ENCODE data around the gene FILIP1. TPM values are rescaled to one million over a fixed set of nuclear protein-coding genes. Genes with fewer than 3 reads are reported as not detected.

FILIP1 gene
- total RNA-seq, 1 experiment from 2014 or later, result not detected

DNA sequence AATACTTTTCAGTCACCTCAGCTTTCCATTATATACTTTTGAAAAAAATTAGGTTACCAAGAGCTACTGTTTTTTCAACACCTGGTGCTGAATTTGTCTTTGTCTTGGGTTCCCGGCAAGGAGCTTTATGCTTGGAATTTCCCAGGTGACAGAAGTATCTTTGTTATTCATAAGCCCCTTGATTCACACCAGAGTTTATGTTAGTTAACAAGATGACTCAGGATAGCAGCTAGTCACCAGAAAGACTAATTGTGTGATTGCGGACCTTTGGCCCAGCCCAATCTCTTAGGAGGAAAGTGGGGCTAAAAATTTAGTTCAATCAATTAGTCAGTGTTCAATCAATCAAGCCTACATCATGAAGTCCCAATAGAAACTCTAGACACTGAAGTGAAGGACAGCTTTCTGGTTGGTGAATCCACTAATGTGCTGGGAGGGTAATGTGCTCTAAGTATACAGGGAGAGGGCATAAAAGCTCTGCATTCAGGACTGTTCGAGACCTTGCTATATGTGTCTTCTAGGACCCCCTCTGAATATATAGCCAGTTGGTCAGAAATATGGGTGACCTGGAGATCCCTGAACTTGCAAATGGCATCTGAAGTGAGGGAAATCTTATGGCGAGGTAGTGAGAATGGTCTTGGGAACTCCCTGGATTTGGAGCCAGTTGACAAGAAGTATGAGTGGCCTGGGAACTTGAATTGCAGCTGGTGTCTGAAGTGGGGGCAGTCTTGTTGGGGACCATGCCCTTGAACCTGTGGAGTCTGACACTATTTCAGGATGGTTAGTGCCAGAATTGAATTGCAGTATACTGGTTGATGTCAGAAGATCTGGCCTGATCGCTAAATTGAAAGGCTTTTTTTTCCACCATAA is 225.2 kb downstream of the FILIP1 start:
- DNase-seq (ENCODE audit: low read depth), result no peak

DNA sequence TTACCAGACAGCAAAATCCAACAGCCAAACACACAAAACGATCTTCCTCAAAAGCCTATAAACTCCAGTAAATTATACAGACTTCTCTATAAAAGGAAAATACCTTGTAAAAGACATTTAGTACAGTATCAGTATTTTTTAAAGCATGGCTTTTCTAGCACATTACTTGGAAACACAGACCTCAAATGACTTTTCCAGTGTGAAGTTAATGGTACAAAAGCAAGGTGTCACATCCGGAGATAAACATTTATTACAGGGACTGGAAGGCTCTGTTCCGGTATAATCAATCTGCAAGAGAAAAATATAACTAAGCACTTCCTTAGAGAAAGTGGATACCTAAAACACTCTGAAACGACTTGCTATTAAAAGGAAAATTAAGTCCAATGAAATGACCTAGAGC is 226.1 kb downstream of the FILIP1 start:
- DNase-seq (ENCODE audit: low read depth), result no peak

DNA sequence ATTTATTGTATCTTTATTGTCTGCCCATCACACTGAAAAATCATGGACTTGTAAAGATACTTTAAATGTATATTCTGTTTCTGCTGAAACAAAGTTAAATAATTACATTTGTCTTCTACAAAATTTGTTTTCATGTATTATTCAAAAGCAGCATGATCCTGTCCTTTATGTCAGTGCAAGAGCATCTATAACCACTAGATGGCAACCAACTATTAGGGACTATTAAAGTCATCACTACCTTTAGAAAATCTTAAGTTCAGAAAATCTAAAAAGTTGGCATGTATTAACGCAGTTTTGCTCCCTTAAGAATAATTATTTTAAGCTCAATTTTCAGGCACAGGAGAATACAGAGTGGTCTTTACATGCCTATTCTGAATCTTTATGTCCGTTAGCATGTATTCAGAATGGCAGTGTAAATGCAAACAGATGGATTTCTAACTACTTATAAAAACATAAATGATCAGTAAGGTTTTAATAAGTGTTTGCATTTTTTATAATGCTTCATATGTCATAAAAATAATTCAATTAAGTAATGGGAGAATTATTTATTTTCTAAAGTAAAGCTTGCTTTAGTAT is 226.8 kb downstream of the FILIP1 start:
- DNase-seq (ENCODE audit: low read depth), result peak; percentile 50

DNA sequence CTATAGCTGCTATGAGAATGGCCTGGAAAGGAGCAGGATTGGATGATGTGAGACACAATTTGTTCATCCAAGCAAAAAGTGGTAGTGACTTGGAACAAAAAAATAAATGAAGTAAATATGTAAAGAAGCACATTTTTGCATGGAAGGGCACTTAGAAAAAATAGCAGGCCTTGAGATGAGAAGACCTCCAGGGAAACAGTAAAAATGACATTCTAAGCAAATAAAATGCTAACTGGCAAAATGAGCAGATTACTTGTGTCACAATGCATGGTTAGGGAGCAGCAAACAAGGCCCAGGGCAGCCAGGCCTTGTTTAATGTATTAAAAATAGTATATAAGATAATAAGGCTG is 230.2 kb downstream of the FILIP1 start:
- DNase-seq (ENCODE audit: low read depth), result no peak

DNA sequence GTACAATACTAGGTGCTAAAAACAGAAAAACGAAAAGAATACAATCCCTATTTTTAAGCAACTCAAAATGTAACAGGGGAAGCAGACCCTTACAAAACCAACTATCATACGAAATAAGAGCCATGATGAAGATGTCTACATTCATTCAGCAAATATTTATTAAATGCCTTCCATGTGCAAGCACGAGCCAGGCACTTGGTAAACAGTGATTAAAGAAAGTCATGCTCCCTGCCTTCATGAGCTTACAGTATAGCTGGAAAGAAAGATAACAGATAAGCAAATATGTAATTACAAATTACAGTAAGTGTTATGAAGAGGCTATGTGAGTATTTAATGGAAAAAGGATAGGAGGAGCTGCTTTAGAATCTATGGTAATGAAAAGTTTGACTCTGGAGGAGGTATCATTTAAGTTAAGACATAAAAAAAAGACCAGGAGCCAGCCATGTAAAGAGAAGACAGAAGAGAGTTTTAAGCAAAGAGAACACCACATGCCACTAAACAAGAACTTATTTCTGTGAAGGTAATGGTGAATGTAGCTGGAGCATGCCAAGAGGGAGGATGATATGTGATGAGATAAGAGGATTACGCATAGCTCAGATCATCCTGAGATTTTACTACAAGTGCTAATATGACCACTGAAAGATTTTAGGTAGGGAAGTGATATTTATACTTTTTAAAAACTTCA is 230.7 kb downstream of the FILIP1 start:
- no peak for DNase-seq (ENCODE audit: low read depth)

DNA sequence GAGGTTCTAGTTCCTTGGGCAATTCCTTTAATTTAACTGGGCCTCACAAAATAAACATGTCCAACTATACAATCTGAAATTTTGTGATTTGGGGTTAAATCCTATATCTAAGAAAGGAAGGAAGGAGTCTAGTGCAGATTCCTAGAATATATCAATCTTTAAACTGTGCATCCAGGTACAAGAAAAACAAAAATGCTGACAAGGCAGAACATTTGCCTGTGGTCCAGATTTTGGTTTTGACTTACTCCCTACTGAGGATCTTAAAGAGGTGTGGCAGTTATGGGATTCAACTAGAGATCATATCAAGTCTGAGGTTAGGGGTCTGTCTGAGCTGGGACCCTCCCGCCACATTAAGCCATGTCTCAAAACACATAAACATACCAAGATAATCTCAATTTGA is 232.3 kb downstream of the FILIP1 start:
- no peak for DNase-seq (ENCODE audit: low read depth)

DNA sequence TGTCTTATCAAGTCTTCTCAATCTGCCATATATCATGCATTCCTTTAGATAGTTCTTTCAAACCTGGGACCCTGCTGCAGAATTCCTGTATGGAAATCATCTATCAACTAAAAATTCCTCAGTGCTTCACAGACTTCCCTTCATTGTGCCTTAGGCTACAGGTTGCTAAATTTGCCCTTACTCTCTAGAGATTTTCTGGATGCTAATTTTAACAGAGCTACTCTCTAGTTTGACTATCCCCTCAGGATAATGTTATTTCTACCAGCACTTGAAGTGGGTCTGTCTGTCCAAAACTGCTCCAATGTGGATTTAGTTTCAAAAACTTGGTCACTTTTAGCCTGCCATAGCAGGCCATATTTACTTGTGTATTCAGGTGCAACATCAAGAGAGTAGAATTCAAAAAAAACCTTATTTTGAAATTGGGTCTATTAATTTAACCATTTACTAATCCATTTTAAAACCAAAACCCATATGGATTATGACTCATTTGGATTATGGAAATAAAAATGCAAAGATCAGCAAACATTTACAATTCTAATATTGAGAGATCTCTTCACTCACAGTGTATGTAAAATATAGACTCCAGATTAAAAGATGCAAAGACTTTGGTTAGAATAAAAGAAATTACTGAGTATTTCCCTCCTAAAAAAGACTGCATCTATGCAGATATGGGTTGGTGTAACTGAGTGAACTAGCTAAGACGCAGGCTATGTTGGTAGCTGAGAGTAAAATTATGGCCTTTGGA is 236.1 kb downstream of the FILIP1 start:
- DNase-seq (ENCODE audit: low read depth), result no peak

DNA sequence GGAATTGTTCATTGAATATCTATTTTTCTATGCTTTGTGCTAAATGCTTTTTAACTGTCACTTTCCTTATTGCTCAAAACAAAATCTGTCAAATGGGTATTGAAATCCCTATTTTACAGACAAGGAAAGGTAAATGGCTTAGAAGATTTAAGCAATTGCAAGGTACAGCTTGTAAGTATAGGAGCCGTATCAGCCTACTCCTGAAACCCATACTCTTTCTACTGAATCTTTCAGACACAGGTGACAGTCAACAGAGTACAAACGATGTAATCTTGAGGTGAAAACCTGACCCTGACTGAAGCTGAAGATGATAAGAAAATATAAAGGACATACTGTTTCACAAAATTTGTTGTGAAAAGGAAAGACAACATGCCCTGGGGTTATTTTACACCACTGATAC is 243.0 kb downstream of the FILIP1 start:
- no peak for DNase-seq (ENCODE audit: low read depth)

DNA sequence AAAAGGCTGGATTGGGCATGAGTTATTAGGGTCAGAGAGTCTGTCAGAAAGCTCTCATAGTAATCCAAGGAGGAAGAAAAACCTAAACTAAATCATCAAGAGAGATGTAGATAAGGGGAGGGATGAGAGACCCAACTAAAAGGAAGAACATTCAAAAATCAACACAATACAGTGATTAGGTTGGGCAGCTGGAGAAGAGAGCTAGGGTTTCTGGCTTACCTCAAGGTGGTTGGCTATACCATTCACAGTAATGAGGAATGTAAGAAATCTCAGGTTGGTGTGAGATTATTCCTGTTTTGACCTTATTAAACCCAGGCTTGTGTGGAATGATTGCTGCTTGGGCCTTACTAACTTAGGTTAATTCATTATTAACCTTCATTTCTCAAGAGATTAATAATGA is 243.8 kb downstream of the FILIP1 start:
- DNase-seq (ENCODE audit: low read depth), result no peak

DNA sequence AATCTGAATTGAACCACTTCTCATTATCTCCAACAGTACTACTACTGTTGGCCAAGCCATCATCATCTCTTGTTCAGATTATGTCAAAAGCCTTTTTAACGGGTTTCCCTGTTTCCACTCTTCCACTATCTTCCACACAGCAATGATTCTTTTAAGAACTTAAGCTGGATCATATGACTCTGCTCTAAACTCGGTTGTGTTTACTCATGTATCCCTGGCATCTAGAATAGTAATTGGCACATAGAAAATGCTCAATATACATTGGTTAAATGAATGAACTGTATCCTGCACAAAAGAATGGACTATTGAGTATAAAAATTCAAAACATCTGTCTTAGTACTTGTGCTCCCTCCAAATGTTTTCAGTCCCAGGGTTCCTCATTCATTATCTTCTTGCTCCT is 247.2 kb downstream of the FILIP1 start:
- DNase-seq (ENCODE audit: low read depth), result no peak

DNA sequence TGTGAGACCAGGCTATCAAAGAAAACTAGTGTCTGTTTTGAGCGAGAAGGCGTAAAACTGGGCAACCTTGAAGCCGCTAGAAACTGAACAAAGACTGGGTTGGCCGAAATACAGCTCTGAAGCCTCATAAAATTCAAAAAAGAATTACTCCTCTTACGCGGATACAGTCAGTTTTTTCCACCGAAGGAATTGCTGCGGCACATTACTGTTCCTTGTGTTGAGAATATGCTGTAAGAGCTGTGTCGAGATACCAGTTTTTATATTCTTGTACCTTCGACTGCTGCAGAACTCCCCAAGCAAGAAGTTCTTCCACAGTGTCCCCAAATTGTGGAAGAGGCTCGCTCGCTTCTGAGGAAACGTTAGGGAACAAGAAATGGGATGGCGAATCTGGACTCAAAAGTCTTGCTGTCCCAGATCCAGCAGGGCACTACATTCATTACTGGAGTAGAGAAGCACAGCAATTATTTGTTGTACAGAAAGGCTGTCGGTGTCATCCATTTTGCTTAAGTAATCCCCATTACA is 249.5 kb downstream of the FILIP1 start:
- DNase-seq (ENCODE audit: low read depth), result peak; percentile 16

DNA sequence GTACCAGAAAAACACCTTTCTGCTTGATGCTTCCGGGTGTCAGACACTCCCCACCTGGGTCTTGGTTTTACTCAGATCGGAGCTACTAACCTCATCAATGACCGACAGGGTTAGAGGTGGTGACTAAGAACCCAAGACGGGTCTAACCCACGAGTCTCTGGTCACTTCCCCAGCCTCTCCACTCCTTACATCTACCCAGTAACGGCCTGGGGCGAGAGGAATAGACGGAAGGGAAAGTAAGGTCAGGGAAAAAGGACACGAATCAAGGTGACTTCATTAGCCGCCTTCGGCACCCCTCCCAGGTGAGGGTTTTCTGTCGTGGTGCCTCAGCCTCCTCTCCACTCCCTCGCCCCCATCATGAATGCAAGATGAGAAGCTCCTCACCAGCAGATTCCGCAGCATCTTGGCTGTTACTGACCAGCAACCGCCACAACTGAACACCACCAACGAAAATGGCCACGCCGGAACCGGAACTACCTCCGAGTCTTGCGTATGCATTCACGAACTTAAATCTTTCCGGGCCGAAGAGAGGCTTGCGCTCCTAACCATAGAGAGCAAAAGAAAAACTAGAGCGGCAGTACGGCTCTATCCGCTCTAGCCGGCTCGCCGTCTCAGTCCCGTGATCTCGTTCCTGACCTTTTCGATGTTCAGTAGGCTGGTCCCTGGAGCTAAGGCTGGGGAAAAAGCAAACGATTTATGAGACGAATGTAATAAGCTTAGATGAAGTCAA is 250.1 kb downstream of the FILIP1 start, which contains the start of gene COX7A2:
TSS of gene COX7A2 (minus strand) at position 469 of the 730 bp plus-strand sequence. CDS start at position 402, 67 bp downstream.
- DNase-seq (ENCODE audit: low read depth), result peak; percentile 99

Other genes with a start within 250 kb of the FILIP1 start
- 406 and 478 TPM in 2 replicates for gene COX7A2, start 250.0 kb downstream of the FILIP1 start, total RNA-seq (2014; rRNA removed; shearing (Covaris generic))
- gene TMEM30A, start 209.0 kb downstream of the FILIP1 start, total RNA-seq (2014; rRNA removed; shearing (Covaris generic)), result 136 and 142 TPM in 2 replicates
- gene SENP6, start 108.1 kb upstream of the FILIP1 start, total RNA-seq (2014; rRNA removed; shearing (Covaris generic)), result 46.1 and 66.2 TPM in 2 replicates

Measured in RPMI7951 (cell line).